GM12878 (cell line): ENCODE measurements around the gene S100G. TPM values are rescaled to one million over a fixed set of nuclear protein-coding genes. Genes with fewer than 3 reads are reported as not detected.

Experiments used
- ATAC-seq: fragments of 200-7000 bp; cut with Tn5 transposase; 3 replicates; pipeline ENCODE4 v1.9.1; 2020; ENCODE audit warnings: mild to moderate bottlenecking, moderate library complexity
- BruUV-seq: library from RNA; stranded (reverse); fragments of 400-500 nt; replicated peaks from 2 replicates; lab custom pipeline; 2021; lab: Mats Ljungman, UMichigan
- CTCF ChIA-PET: fragments of 300-600 bp; sonication (Branson Sonifier 250); formaldehyde crosslinking; extraction: SDS; loops from one replicate; lab custom pipeline; 2021; ENCODE audit warnings: inconsistent platforms; lab: Yijun Ruan, JAX
- POLR2A ChIA-PET: fragments of 350-600 bp; formaldehyde crosslinking; extraction: SDS; loops from one replicate; lab custom pipeline; 2021; ENCODE audit warnings: inconsistent platforms; lab: Charles Lee
- RAD21 ChIA-PET: fragments of 300-600 bp; sonication (Branson Sonifier 250); formaldehyde crosslinking; loops from one replicate; lab custom pipeline; 2023; ENCODE audit warnings: antibody characterized with exemption; ENCODE audit not compliant: unreplicated experiment; lab: Charles Lee
- SMC1A ChIA-PET: fragments of 300-600 bp; sonication (Branson Sonifier 250); formaldehyde crosslinking; loops from one replicate; lab custom pipeline; 2023; ENCODE audit not compliant: unreplicated experiment, uncharacterized antibody; lab: Charles Lee
- DNase-seq: peaks from one replicate; pipeline ENCODE4 v3.0.0-alpha.2; 2011; ENCODE audit warnings: low read depth, low spot score
- FAIRE-seq: peaks from 3 replicates; lab custom pipeline; 2011; peaks lifted over from hg19 to GRCh38; lab: Jason Lieb, UNC
- H2AFZ ChIP-seq: 2 replicates; pipeline ENCODE4 v1.6.0; 2011; ENCODE audit warnings: low read depth, low read length, control low read depth; ENCODE audit not compliant: control insufficient read depth
- H3K27ac ChIP-seq: 2 replicates; pipeline ENCODE4 v1.5.1; 2011; ENCODE audit warnings: control low read depth; ENCODE audit not compliant: control insufficient read depth, insufficient read depth
- H3K27me3 ChIP-seq, 2 experiments: replicated peaks in 1 of 2; 2 replicates each; pipeline versions ENCODE4 v1.6.0 to v1.6.1; 2011; ENCODE audit warnings: low read length in 1 of 2; ENCODE audit not compliant: control insufficient read depth in 2 of 2, insufficient read depth in 2 of 2
- H3K36me3 ChIP-seq, 2 experiments: 2 replicates each; pipeline ENCODE4 v1.5.1; 2011; ENCODE audit warnings: low read length in 1 of 2; ENCODE audit not compliant: control insufficient read depth in 2 of 2, insufficient read depth in 2 of 2
- H3K4me1 ChIP-seq: 2 replicates; pipeline ENCODE4 v1.6.1; 2011; ENCODE audit warnings: mild to moderate bottlenecking, low read length, moderate library complexity, mixed read lengths; ENCODE audit not compliant: control insufficient read depth, insufficient read depth
- H3K4me2 ChIP-seq: 2 replicates; pipeline ENCODE4 v1.6.0; 2011; ENCODE audit warnings: control low read depth; ENCODE audit not compliant: control insufficient read depth, insufficient read depth
- H3K4me3 ChIP-seq: fragments of 200-600 bp; sonication (generic); 2 replicates; pipeline ENCODE4 v1.5.1; 2016
- H3K79me2 ChIP-seq: 2 replicates; pipeline ENCODE4 v1.6.0; 2011; ENCODE audit warnings: low read length; ENCODE audit not compliant: control insufficient read depth, insufficient read depth
- H3K9ac ChIP-seq: 2 replicates; pipeline ENCODE4 v1.8.0; 2011; ENCODE audit warnings: low read length, control low read depth, mixed read lengths; ENCODE audit not compliant: control insufficient read depth, insufficient read depth
- H3K9me3 ChIP-seq: replicated peaks from 3 replicates; pipeline ENCODE4 v1.5.1; 2011; ENCODE audit warnings: mild to moderate bottlenecking, low read length; ENCODE audit not compliant: control insufficient read depth, insufficient read depth
- H4K20me1 ChIP-seq: 2 replicates; pipeline ENCODE4 v1.6.0; 2011; ENCODE audit not compliant: control insufficient read depth, insufficient read depth
- BCL11A ChIP-seq: IDR thresholded peaks from 2 replicates; pipeline ENCODE4 v1.6.1; 2011; ENCODE audit warnings: low read depth, low read length
- CHD4 ChIP-seq: fragments of 200-600 bp; sonication (generic); IDR thresholded peaks from 2 replicates; pipeline ENCODE4 v1.6.1; 2016; ENCODE audit warnings: mild to moderate bottlenecking
- GABPA ChIP-seq: IDR thresholded peaks from 2 replicates; pipeline ENCODE4 v1.6.1; 2014; ENCODE audit warnings: antibody characterized with exemption, low read depth, mild to moderate bottlenecking, inconsistent platforms
- HDAC2 ChIP-seq: fragments of 200-600 bp; sonication (generic); IDR thresholded peaks from 2 replicates; pipeline ENCODE4 v1.6.1; 2017
- HDGF ChIP-seq: fragments of 450-650 bp; IDR thresholded peaks from 2 replicates; pipeline ENCODE4 v1.6.1; 2016; ENCODE audit warnings: antibody characterized with exemption
- MTA3 ChIP-seq: IDR thresholded peaks from 2 replicates; pipeline ENCODE4 v1.6.1; 2012; ENCODE audit warnings: low read length, inconsistent platforms, borderline replicate concordance
- POLR2AphosphoS5 ChIP-seq: IDR thresholded peaks from 2 replicates; pipeline ENCODE4 v1.6.1; 2011; ENCODE audit warnings: mild to moderate bottlenecking, low read length, inconsistent platforms
- RAD21 ChIP-seq: IDR thresholded peaks from 2 replicates; pipeline ENCODE4 v1.6.1; 2011; ENCODE audit warnings: mild to moderate bottlenecking, low read depth, low read length, moderate library complexity; ENCODE audit not compliant: insufficient read depth
- RCOR1 ChIP-seq: conservative IDR thresholded peaks from 2 replicates; pipeline ENCODE4 v1.6.1; 2012; ENCODE audit warnings: low read depth, low read length, improper control_type of control experiment
- WGBS: methylation state at CpG from one replicate; pipeline ENCODE4 v1.1.6; 2016; ENCODE audit warnings: low lambda C conversion rate; ENCODE audit not compliant: insufficient replicate concordance, insufficient coverage; ENCODE audit errors: missing lambda C conversion rate; 5-methylcytosine and 5-hydroxymethylcytosine counted together
- in situ Hi-C: fragments of 300-500 bp; cut with MboI; formaldehyde crosslinking; loops from 9 replicates; pipeline ENCODE4 v1.14.3; 2018; ENCODE audit warnings: mixed read lengths
- intact Hi-C: fragments of 100-400 bp; cut with micrococcal nuclease; formaldehyde crosslinking; loops from one replicate; pipeline ENCODE4 v1.14.2; 2022; ENCODE audit not compliant: unreplicated experiment
- polyA plus RNA-seq, 11 experiments: library from polyadenylated mRNA; depleted of rRNA in 4 of 11; unstranded in 6 of 11; stranded (reverse) in 5 of 11; fragments of >200 nt; fragmentation: Nextera tagmentation in 4 of 11; fragmentation: Illumina TruSeq in 1 of 11; extraction: Ambion mirVana in 4 of 11; extraction: Trizol in 1 of 11; gene quantifications; 1 replicate in 1 of 11; 2 replicates in 10 of 11; pipeline versions ENCODE4 v1.2.1 to v1.2.3, GENCODE V29; 2011 to 2016; ENCODE audit warnings: inconsistent platforms in 2 of 11, missing spikeins in 2 of 11, low read depth in 1 of 11
- total RNA-seq, 4 experiments: library from RNA; depleted of rRNA in 3 of 4; stranded (reverse); fragments of >200 nt in 3 of 4; fragmentation: Illumina TruSeq in 1 of 4; extraction: Trizol in 1 of 4; gene quantifications; 2 replicates each; pipeline versions ENCODE4 v1.2.1 to v1.2.3, GENCODE V29; 2013 to 2021
- TF ChIP-seq, protein P1 (sequence below): IDR thresholded peaks from 2 replicates; pipeline ENCODE4 v1.6.1; 2012; ENCODE audit warnings: low read length, inconsistent platforms
- TF ChIP-seq, protein P2 (sequence below): IDR thresholded peaks from 2 replicates; pipeline ENCODE4 v1.6.1; 2011; ENCODE audit warnings: borderline replicate concordance, low read depth, mild to moderate bottlenecking, moderate library complexity, low read length; ENCODE audit not compliant: insufficient read depth, poor library complexity, severe bottlenecking
- TF ChIP-seq, protein P3 (sequence below): fragments of 450-650 bp; IDR thresholded peaks from 2 replicates; pipeline ENCODE4 v1.6.1; 2017; ENCODE audit warnings: antibody characterized with exemption, mild to moderate bottlenecking, moderate library complexity
- TF ChIP-seq, protein P4 (sequence below): IDR thresholded peaks from 2 replicates; pipeline ENCODE4 v1.6.1; 2011; ENCODE audit warnings: mild to moderate bottlenecking, low read depth, low read length, moderate library complexity; ENCODE audit not compliant: insufficient replicate concordance

Gene S100G
- total and polyA plus RNA-seq, 10 of the 15 experiments (the other 5 are each of a cell fraction or from before 2014, with no cell fraction given), result not detected

DNA sequence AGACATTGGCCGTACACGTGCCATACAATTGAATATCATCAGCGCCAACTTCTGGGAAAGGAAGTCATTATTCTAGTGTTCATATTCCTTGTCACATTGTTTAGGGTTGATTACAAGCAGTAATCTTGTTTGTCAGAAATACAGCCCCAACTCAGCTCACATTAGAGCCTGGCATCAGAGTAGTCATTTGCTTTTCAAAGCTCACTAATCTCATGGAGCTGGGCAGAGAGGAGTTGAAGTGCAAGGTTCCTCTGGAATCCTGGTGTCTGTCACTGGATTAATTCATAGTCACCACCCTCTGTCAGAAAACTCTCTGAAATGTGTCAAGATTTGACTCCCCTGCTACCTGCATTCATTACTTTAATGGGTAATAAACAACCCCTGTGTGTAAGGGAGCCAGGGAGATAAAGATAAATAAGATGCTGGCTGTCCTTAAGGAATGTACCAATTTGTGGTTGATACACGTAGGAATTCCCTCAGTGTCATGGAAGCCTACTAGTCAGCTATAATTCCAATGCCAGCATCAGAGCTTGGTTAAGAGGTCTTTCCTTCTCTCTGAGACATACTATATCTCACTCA is 43.7 kb upstream of the S100G start:
- no peak for TF ChIP-seq GABPA
- TF ChIP-seq BCL11A, result no peak
- TF ChIP-seq, protein P1, sequence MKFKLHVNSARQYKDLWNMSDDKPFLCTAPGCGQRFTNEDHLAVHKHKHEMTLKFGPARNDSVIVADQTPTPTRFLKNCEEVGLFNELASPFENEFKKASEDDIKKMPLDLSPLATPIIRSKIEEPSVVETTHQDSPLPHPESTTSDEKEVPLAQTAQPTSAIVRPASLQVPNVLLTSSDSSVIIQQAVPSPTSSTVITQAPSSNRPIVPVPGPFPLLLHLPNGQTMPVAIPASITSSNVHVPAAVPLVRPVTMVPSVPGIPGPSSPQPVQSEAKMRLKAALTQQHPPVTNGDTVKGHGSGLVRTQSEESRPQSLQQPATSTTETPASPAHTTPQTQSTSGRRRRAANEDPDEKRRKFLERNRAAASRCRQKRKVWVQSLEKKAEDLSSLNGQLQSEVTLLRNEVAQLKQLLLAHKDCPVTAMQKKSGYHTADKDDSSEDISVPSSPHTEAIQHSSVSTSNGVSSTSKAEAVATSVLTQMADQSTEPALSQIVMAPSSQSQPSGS, result no peak
- no peak for TF ChIP-seq HDGF
- TF ChIP-seq CHD4, result no peak
- TF ChIP-seq HDAC2, result no peak
- TF ChIP-seq, protein P2, sequence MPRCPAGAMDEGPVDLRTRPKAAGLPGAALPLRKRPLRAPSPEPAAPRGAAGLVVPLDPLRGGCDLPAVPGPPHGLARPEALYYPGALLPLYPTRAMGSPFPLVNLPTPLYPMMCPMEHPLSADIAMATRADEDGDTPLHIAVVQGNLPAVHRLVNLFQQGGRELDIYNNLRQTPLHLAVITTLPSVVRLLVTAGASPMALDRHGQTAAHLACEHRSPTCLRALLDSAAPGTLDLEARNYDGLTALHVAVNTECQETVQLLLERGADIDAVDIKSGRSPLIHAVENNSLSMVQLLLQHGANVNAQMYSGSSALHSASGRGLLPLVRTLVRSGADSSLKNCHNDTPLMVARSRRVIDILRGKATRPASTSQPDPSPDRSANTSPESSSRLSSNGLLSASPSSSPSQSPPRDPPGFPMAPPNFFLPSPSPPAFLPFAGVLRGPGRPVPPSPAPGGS, result no peak
- TF ChIP-seq RCOR1, result no peak
- TF ChIP-seq, protein P3, sequence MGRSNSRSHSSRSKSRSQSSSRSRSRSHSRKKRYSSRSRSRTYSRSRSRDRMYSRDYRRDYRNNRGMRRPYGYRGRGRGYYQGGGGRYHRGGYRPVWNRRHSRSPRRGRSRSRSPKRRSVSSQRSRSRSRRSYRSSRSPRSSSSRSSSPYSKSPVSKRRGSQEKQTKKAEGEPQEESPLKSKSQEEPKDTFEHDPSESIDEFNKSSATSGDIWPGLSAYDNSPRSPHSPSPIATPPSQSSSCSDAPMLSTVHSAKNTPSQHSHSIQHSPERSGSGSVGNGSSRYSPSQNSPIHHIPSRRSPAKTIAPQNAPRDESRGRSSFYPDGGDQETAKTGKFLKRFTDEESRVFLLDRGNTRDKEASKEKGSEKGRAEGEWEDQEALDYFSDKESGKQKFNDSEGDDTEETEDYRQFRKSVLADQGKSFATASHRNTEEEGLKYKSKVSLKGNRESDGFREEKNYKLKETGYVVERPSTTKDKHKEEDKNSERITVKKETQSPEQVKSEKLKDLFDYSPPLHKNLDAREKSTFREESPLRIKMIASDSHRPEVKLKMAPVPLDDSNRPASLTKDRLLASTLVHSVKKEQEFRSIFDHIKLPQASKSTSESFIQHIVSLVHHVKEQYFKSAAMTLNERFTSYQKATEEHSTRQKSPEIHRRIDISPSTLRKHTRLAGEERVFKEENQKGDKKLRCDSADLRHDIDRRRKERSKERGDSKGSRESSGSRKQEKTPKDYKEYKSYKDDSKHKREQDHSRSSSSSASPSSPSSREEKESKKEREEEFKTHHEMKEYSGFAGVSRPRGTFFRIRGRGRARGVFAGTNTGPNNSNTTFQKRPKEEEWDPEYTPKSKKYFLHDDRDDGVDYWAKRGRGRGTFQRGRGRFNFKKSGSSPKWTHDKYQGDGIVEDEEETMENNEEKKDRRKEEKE, result no peak
- TF ChIP-seq, protein P4, sequence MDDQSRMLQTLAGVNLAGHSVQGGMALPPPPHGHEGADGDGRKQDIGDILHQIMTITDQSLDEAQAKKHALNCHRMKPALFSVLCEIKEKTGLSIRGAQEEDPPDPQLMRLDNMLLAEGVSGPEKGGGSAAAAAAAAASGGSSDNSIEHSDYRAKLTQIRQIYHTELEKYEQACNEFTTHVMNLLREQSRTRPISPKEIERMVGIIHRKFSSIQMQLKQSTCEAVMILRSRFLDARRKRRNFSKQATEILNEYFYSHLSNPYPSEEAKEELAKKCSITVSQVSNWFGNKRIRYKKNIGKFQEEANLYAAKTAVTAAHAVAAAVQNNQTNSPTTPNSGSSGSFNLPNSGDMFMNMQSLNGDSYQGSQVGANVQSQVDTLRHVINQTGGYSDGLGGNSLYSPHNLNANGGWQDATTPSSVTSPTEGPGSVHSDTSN, result no peak
- TF ChIP-seq MTA3, result no peak
- no peak for TF ChIP-seq POLR2AphosphoS5
- no peak for TF ChIP-seq RAD21
- TF ChIP-seq, all 136 proteins: peak for 0
- no peak for FAIRE-seq
- DNase-seq, result no peak
- Histone ChIP-seq H3K27me3 (no peaks in the 10 kb centered on the region), H3K36me3 (0 out of 4 replicates have a peak, but pooled peaks cover 0 to 3% of the 10 kb centered on the region in 2 experiments), H3K9me3 (no peaks in the 10 kb centered on the region), H3K4me3 (no peak overlapping the region), H3K4me2 (no peak overlapping the region), H3K27ac (no peak overlapping the region), H3K9ac (no peak overlapping the region), H4K20me1 (no peaks in the 10 kb centered on the region), H2AFZ (no peak overlapping the region), H3K4me1 (no peaks in the 10 kb centered on the region), H3K79me2 (no peaks in the 10 kb centered on the region)
- ChIA-PET CTCF (no interaction called here), RAD21 (no interaction called here), SMC1A (no interaction called here), POLR2A (no interaction called here)
- BruUV-seq, result no TSS peak
- in situ Hi-C loops, result no loop called here
- intact Hi-C loops, result no loop called here
- 60% methylated on average over 4 of the region's 4 CpGs for WGBS
- ATAC-seq, result no peak
